Upper lobe of left lung (tissue), 4 donors: Measurements from ENCODE around the gene TBL2.

ENCODE experiments used
- CTCF ChIP-seq, 6 experiments: fragments of 450-650 bp in 4 of 6; fragments of 200-600 bp in 2 of 6; sonication (generic) in 2 of 6; IDR thresholded peaks; one replicate each; pipeline ENCODE4 v1.5.1; 2016 to 2019; ENCODE audit warnings: antibody characterized with exemption in 6 of 6
- POLR2AphosphoS5 ChIP-seq, 2 donors: sonication (generic); formaldehyde crosslinking; IDR thresholded peaks; one replicate each; pipeline ENCODE4 v1.5.1; 2017; ENCODE audit warnings: antibody characterized with exemption in 2 of 2

GRCh38 chr7:73547841-73548240 is 30.5 kb downstream of the TBL2 start:
- no peak for TF ChIP-seq CTCF (IDR thresholded peaks at IDR 0.05)
- TF ChIP-seq POLR2AphosphoS5 (IDR thresholded peaks at IDR 0.05): no peak
